ENCODE data around the gene DIS3L2.
"Not testable (repeated sequence)": the region's sequence is repeated elsewhere in the genome, so short reads cannot be mapped to it uniquely, and the experiment has no call there.

Gene DIS3L2

GRCh38 chr2:232329716-232330067 is 368.2 kb downstream of the DIS3L2 start:
- H3K36me3 ChIP-seq (ENCODE audit: control insufficient read depth, insufficient read depth, low read length) = no peaks in the 10 kb centered on the region
- H3K9me3 ChIP-seq (ENCODE audit: control insufficient read depth, low read length) = no peaks in the 10 kb centered on the region
- no peaks in the 10 kb centered on the region for H3K4me1 ChIP-seq (ENCODE audit: control insufficient read depth, insufficient read depth, low read length, poor library complexity, severe bottlenecking)
- 88 to 95% methylated on average over 10 of the region's 15 CpGs for WGBS, 2 experiments (ENCODE audit: insufficient coverage in 2 of 2)
- no peak overlapping the region for H3K4me3 ChIP-seq (ENCODE audit: extremely low read depth, insufficient read depth, low read length, poor library complexity, severe bottlenecking)
- no peak overlapping the region for H3K27ac ChIP-seq (ENCODE audit: low read depth, low read length, severe bottlenecking)

GRCh38 chr2:232330068-232330999 is 368.8 kb downstream of the DIS3L2 start:
- Histone ChIP-seq H3K27ac (ENCODE audit: low read depth, low read length, severe bottlenecking) (no peak overlapping the region), H3K4me1 (ENCODE audit: control insufficient read depth, insufficient read depth, low read length, poor library complexity, severe bottlenecking) (no peaks in the 10 kb centered on the region), H3K36me3 (ENCODE audit: control insufficient read depth, insufficient read depth, low read length) (no peaks in the 10 kb centered on the region), H3K9me3 (ENCODE audit: control insufficient read depth, low read length) (no peaks in the 10 kb centered on the region), H3K4me3 (ENCODE audit: extremely low read depth, insufficient read depth, low read length, poor library complexity, severe bottlenecking) (no peak overlapping the region)
- 75 to 87% methylated on average over 8 to 9 of the region's 17 CpGs for WGBS, 2 experiments (ENCODE audit: insufficient coverage in 2 of 2)

- H3K4me3 ChIP-seq (ENCODE audit: extremely low read depth, insufficient read depth, low read length, poor library complexity, severe bottlenecking); H3K27ac ChIP-seq (ENCODE audit: low read depth, low read length, severe bottlenecking); H3K36me3 ChIP-seq (ENCODE audit: control insufficient read depth, insufficient read depth, low read length); H3K4me1 ChIP-seq (ENCODE audit: control insufficient read depth, insufficient read depth, low read length, poor library complexity, severe bottlenecking); H3K9me3 ChIP-seq (ENCODE audit: control insufficient read depth, low read length): not testable (repeated sequence)
- 90 to 96% methylated on average over 7 to 11 of the region's 11 CpGs for WGBS, 2 experiments (ENCODE audit: insufficient coverage in 2 of 2)
Observed at GRCh38 chr2:232331061-232331460, 369.5 kb downstream of the DIS3L2 start.

- not testable (repeated sequence) for H3K4me3 ChIP-seq (ENCODE audit: extremely low read depth, insufficient read depth, low read length, poor library complexity, severe bottlenecking); H3K9me3 ChIP-seq (ENCODE audit: control insufficient read depth, low read length); H3K4me1 ChIP-seq (ENCODE audit: control insufficient read depth, insufficient read depth, low read length, poor library complexity, severe bottlenecking); H3K27ac ChIP-seq (ENCODE audit: low read depth, low read length, severe bottlenecking); H3K36me3 ChIP-seq (ENCODE audit: control insufficient read depth, insufficient read depth, low read length)
- 91% methylated on average over 9 of the region's 11 CpGs; no CpG with 5 or more reads in 1 of the 2 experiments for WGBS, 2 experiments (ENCODE audit: insufficient coverage in 2 of 2)
Observed at GRCh38 chr2:232331641-232332040, 370.1 kb downstream of the DIS3L2 start.

GRCh38 chr2:232332244-232332939 is 370.9 kb downstream of the DIS3L2 start:
- 76 to 91% methylated on average over 11 to 14 of the region's 26 CpGs for WGBS, 2 experiments (ENCODE audit: insufficient coverage in 2 of 2)
- H3K27ac ChIP-seq (ENCODE audit: low read depth, low read length, severe bottlenecking); H3K36me3 ChIP-seq (ENCODE audit: control insufficient read depth, insufficient read depth, low read length); H3K4me3 ChIP-seq (ENCODE audit: extremely low read depth, insufficient read depth, low read length, poor library complexity, severe bottlenecking); H3K4me1 ChIP-seq (ENCODE audit: control insufficient read depth, insufficient read depth, low read length, poor library complexity, severe bottlenecking); H3K9me3 ChIP-seq (ENCODE audit: control insufficient read depth, low read length): not testable (repeated sequence)

- Histone ChIP-seq H3K4me1 (ENCODE audit: control insufficient read depth, insufficient read depth, low read length, poor library complexity, severe bottlenecking) (no peaks in the 10 kb centered on the region), H3K9me3 (ENCODE audit: control insufficient read depth, low read length) (no peaks in the 10 kb centered on the region), H3K27ac (ENCODE audit: low read depth, low read length, severe bottlenecking) (no peak overlapping the region), H3K4me3 (ENCODE audit: extremely low read depth, insufficient read depth, low read length, poor library complexity, severe bottlenecking) (no peak overlapping the region), H3K36me3 (ENCODE audit: control insufficient read depth, insufficient read depth, low read length) (no peaks in the 10 kb centered on the region)
- 76 to 83% methylated on average over 4 of the region's 10 CpGs for WGBS, 2 experiments (ENCODE audit: insufficient coverage in 2 of 2)
Observed at GRCh38 chr2:232332940-232333259, 371.4 kb downstream of the DIS3L2 start.

GRCh38 chr2:232333361-232334135 is 372.0 kb downstream of the DIS3L2 start:
- Histone ChIP-seq H3K4me1 (ENCODE audit: control insufficient read depth, insufficient read depth, low read length, poor library complexity, severe bottlenecking) (no peaks in the 10 kb centered on the region), H3K4me3 (ENCODE audit: extremely low read depth, insufficient read depth, low read length, poor library complexity, severe bottlenecking) (no peak overlapping the region), H3K27ac (ENCODE audit: low read depth, low read length, severe bottlenecking) (no peak overlapping the region), H3K9me3 (ENCODE audit: control insufficient read depth, low read length) (no peaks in the 10 kb centered on the region), H3K36me3 (ENCODE audit: control insufficient read depth, insufficient read depth, low read length) (no peaks in the 10 kb centered on the region)
- WGBS, 2 experiments (ENCODE audit: insufficient coverage in 2 of 2) = 91 to 94% methylated on average over 24 to 27 of the region's 28 CpGs

- H3K36me3 ChIP-seq (ENCODE audit: control insufficient read depth, insufficient read depth, low read length); H3K4me1 ChIP-seq (ENCODE audit: control insufficient read depth, insufficient read depth, low read length, poor library complexity, severe bottlenecking); H3K9me3 ChIP-seq (ENCODE audit: control insufficient read depth, low read length); H3K27ac ChIP-seq (ENCODE audit: low read depth, low read length, severe bottlenecking); H3K4me3 ChIP-seq (ENCODE audit: extremely low read depth, insufficient read depth, low read length, poor library complexity, severe bottlenecking): not testable (repeated sequence)
- 94 to 97% methylated on average over 19 to 24 of the region's 33 CpGs for WGBS, 2 experiments (ENCODE audit: insufficient coverage in 2 of 2)
Observed at GRCh38 chr2:232334136-232334884, 372.8 kb downstream of the DIS3L2 start.

GRCh38 chr2:232334885-232335205 is 373.3 kb downstream of the DIS3L2 start:
- not testable (repeated sequence) for H3K4me1 ChIP-seq (ENCODE audit: control insufficient read depth, insufficient read depth, low read length, poor library complexity, severe bottlenecking); H3K9me3 ChIP-seq (ENCODE audit: control insufficient read depth, low read length); H3K27ac ChIP-seq (ENCODE audit: low read depth, low read length, severe bottlenecking); H3K4me3 ChIP-seq (ENCODE audit: extremely low read depth, insufficient read depth, low read length, poor library complexity, severe bottlenecking); H3K36me3 ChIP-seq (ENCODE audit: control insufficient read depth, insufficient read depth, low read length)
- WGBS, 2 experiments (ENCODE audit: insufficient coverage in 2 of 2) = no CpG with 5 or more reads among the region's 6 CpGs

GRCh38 chr2:232335206-232335858 is 373.8 kb downstream of the DIS3L2 start:
- not testable (repeated sequence) for H3K4me1 ChIP-seq (ENCODE audit: control insufficient read depth, insufficient read depth, low read length, poor library complexity, severe bottlenecking); H3K27ac ChIP-seq (ENCODE audit: low read depth, low read length, severe bottlenecking); H3K4me3 ChIP-seq (ENCODE audit: extremely low read depth, insufficient read depth, low read length, poor library complexity, severe bottlenecking); H3K9me3 ChIP-seq (ENCODE audit: control insufficient read depth, low read length); H3K36me3 ChIP-seq (ENCODE audit: control insufficient read depth, insufficient read depth, low read length)
- 65 to 74% methylated on average over 9 of the region's 15 CpGs for WGBS, 2 experiments (ENCODE audit: insufficient coverage in 2 of 2)
